GM12878 (cell line): ENCODE measurements around the gene TNP1. TPM values are rescaled to one million over a fixed set of nuclear protein-coding genes. Genes with fewer than 3 reads are reported as not detected.

Experiments
- ATAC-seq: fragments of 200-7000 bp; cut with Tn5 transposase; 3 replicates; pipeline ENCODE4 v1.9.1; 2020; ENCODE audit warnings: mild to moderate bottlenecking, moderate library complexity
- BruUV-seq: library from RNA; stranded (reverse); fragments of 400-500 nt; replicated peaks from 2 replicates; lab custom pipeline; 2021; lab: Mats Ljungman, UMichigan
- CTCF ChIA-PET: fragments of 300-600 bp; sonication (Branson Sonifier 250); formaldehyde crosslinking; extraction: SDS; loops from one replicate; lab custom pipeline; 2021; ENCODE audit warnings: inconsistent platforms; lab: Yijun Ruan, JAX
- POLR2A ChIA-PET: fragments of 350-600 bp; formaldehyde crosslinking; extraction: SDS; loops from one replicate; lab custom pipeline; 2021; ENCODE audit warnings: inconsistent platforms; lab: Charles Lee
- RAD21 ChIA-PET: fragments of 300-600 bp; sonication (Branson Sonifier 250); formaldehyde crosslinking; loops from one replicate; lab custom pipeline; 2023; ENCODE audit warnings: antibody characterized with exemption; ENCODE audit not compliant: unreplicated experiment; lab: Charles Lee
- SMC1A ChIA-PET: fragments of 300-600 bp; sonication (Branson Sonifier 250); formaldehyde crosslinking; loops from one replicate; lab custom pipeline; 2023; ENCODE audit not compliant: unreplicated experiment, uncharacterized antibody; lab: Charles Lee
- DNase-seq: peaks from one replicate; pipeline ENCODE4 v3.0.0-alpha.2; 2011; ENCODE audit warnings: low read depth, low spot score
- FAIRE-seq: peaks from 3 replicates; lab custom pipeline; 2011; peaks lifted over from hg19 to GRCh38; lab: Jason Lieb, UNC
- H2AFZ ChIP-seq: 2 replicates; pipeline ENCODE4 v1.6.0; 2011; ENCODE audit warnings: low read depth, low read length, control low read depth; ENCODE audit not compliant: control insufficient read depth
- H3K27ac ChIP-seq: 2 replicates; pipeline ENCODE4 v1.5.1; 2011; ENCODE audit warnings: control low read depth; ENCODE audit not compliant: control insufficient read depth, insufficient read depth
- H3K27me3 ChIP-seq, 2 experiments: replicated peaks in 1 of 2; 2 replicates each; pipeline versions ENCODE4 v1.6.0 to v1.6.1; 2011; ENCODE audit warnings: low read length in 1 of 2; ENCODE audit not compliant: control insufficient read depth in 2 of 2, insufficient read depth in 2 of 2
- H3K36me3 ChIP-seq, 2 experiments: 2 replicates each; pipeline ENCODE4 v1.5.1; 2011; ENCODE audit warnings: low read length in 1 of 2; ENCODE audit not compliant: control insufficient read depth in 2 of 2, insufficient read depth in 2 of 2
- H3K4me1 ChIP-seq: 2 replicates; pipeline ENCODE4 v1.6.1; 2011; ENCODE audit warnings: mild to moderate bottlenecking, low read length, moderate library complexity, mixed read lengths; ENCODE audit not compliant: control insufficient read depth, insufficient read depth
- H3K4me2 ChIP-seq: 2 replicates; pipeline ENCODE4 v1.6.0; 2011; ENCODE audit warnings: control low read depth; ENCODE audit not compliant: control insufficient read depth, insufficient read depth
- H3K4me3 ChIP-seq: fragments of 200-600 bp; sonication (generic); 2 replicates; pipeline ENCODE4 v1.5.1; 2016
- H3K79me2 ChIP-seq: 2 replicates; pipeline ENCODE4 v1.6.0; 2011; ENCODE audit warnings: low read length; ENCODE audit not compliant: control insufficient read depth, insufficient read depth
- H3K9ac ChIP-seq: 2 replicates; pipeline ENCODE4 v1.8.0; 2011; ENCODE audit warnings: low read length, control low read depth, mixed read lengths; ENCODE audit not compliant: control insufficient read depth, insufficient read depth
- H3K9me3 ChIP-seq: replicated peaks from 3 replicates; pipeline ENCODE4 v1.5.1; 2011; ENCODE audit warnings: mild to moderate bottlenecking, low read length; ENCODE audit not compliant: control insufficient read depth, insufficient read depth
- H4K20me1 ChIP-seq: 2 replicates; pipeline ENCODE4 v1.6.0; 2011; ENCODE audit not compliant: control insufficient read depth, insufficient read depth
- CREB1 ChIP-seq: IDR thresholded peaks from 2 replicates; pipeline ENCODE4 v1.6.1; 2012; ENCODE audit warnings: low read depth, mild to moderate bottlenecking, inconsistent platforms
- EED ChIP-seq: sonication (generic); IDR thresholded peaks from 2 replicates; pipeline ENCODE4 v1.6.1; 2016; ENCODE audit warnings: antibody characterized with exemption, low read depth
- MTA3 ChIP-seq: IDR thresholded peaks from 2 replicates; pipeline ENCODE4 v1.6.1; 2012; ENCODE audit warnings: low read length, inconsistent platforms, borderline replicate concordance
- RB1 ChIP-seq: fragments of 450-650 bp; formaldehyde crosslinking; IDR thresholded peaks from 2 replicates; pipeline ENCODE4 v1.6.1; 2017; ENCODE audit warnings: mild to moderate bottlenecking, borderline replicate concordance
- REST ChIP-seq: IDR thresholded peaks from 2 replicates; pipeline ENCODE4 v1.6.1; 2012; ENCODE audit warnings: mild to moderate bottlenecking, low read depth, low read length
- TAF1 ChIP-seq: IDR thresholded peaks from 2 replicates; pipeline ENCODE4 v1.6.1; 2011; ENCODE audit warnings: mild to moderate bottlenecking, low read depth, low read length, borderline replicate concordance
- WGBS: methylation state at CpG from one replicate; pipeline ENCODE4 v1.1.6; 2016; ENCODE audit warnings: low lambda C conversion rate; ENCODE audit not compliant: insufficient replicate concordance, insufficient coverage; ENCODE audit errors: missing lambda C conversion rate; 5-methylcytosine and 5-hydroxymethylcytosine counted together
- in situ Hi-C: fragments of 300-500 bp; cut with MboI; formaldehyde crosslinking; loops from 9 replicates; pipeline ENCODE4 v1.14.3; 2018; ENCODE audit warnings: mixed read lengths
- intact Hi-C: fragments of 100-400 bp; cut with micrococcal nuclease; formaldehyde crosslinking; loops from one replicate; pipeline ENCODE4 v1.14.2; 2022; ENCODE audit not compliant: unreplicated experiment
- polyA plus RNA-seq, 11 experiments: library from polyadenylated mRNA; depleted of rRNA in 4 of 11; unstranded in 6 of 11; stranded (reverse) in 5 of 11; fragments of >200 nt; fragmentation: Nextera tagmentation in 4 of 11; fragmentation: Illumina TruSeq in 1 of 11; extraction: Ambion mirVana in 4 of 11; extraction: Trizol in 1 of 11; gene quantifications; 1 replicate in 1 of 11; 2 replicates in 10 of 11; pipeline versions ENCODE4 v1.2.1 to v1.2.3, GENCODE V29; 2011 to 2016; ENCODE audit warnings: inconsistent platforms in 2 of 11, missing spikeins in 2 of 11, low read depth in 1 of 11
- total RNA-seq, 4 experiments: library from RNA; depleted of rRNA in 3 of 4; stranded (reverse); fragments of >200 nt in 3 of 4; fragmentation: Illumina TruSeq in 1 of 4; extraction: Trizol in 1 of 4; gene quantifications; 2 replicates each; pipeline versions ENCODE4 v1.2.1 to v1.2.3, GENCODE V29; 2013 to 2021
- TF ChIP-seq, protein P1 (sequence below): fragments of 150-350 bp; IDR thresholded peaks from 2 replicates; pipeline ENCODE4 v1.6.1; 2016; ENCODE audit warnings: low read depth, low read length
- TF ChIP-seq, protein P2 (sequence below): fragments of 450-650 bp; IDR thresholded peaks from 2 replicates; pipeline ENCODE4 v1.6.1; 2018; ENCODE audit warnings: borderline replicate concordance, mild to moderate bottlenecking; ENCODE audit not compliant: partially characterized antibody

Gene TNP1
- total and polyA plus RNA-seq, 10 of the 15 experiments (the other 5 are each of a cell fraction or from before 2014, with no cell fraction given): not detected

- RAD21 ChIA-PET: no interaction called here
- in situ Hi-C loops: no loop called here
- no peaks in the 10 kb centered on the region for H3K27me3 ChIP-seq
- no peaks in the 10 kb centered on the region for H3K79me2 ChIP-seq
- H3K4me1 ChIP-seq: no peaks in the 10 kb centered on the region
- no peak overlapping the region for H3K9ac ChIP-seq
- no peak overlapping the region for H3K4me2 ChIP-seq
- BruUV-seq: no TSS peak
- SMC1A ChIA-PET: interaction anchor here (0.5 kb wide), 1 partner anchor 392 kb away, joined by 3 read pairs; no protein-coding TSS in a partner anchor
- no peak overlapping the region for H2AFZ ChIP-seq
- ATAC-seq: no peak
- no peaks in the 10 kb centered on the region; the same call in 2 of the 3 replicates for H3K9me3 ChIP-seq
- no peaks in the 10 kb centered on the region for H3K36me3 ChIP-seq
- FAIRE-seq: no peak
- no peak for DNase-seq
- WGBS: 81% methylated on average over 1 of the region's 1 CpG
- H4K20me1 ChIP-seq: no peaks in the 10 kb centered on the region
- H3K4me3 ChIP-seq: no peak overlapping the region
- CTCF ChIA-PET: no interaction called here
- POLR2A ChIA-PET: no interaction called here
- no peak for TF ChIP-seq REST
- TF ChIP-seq MTA3: no peak
- TF ChIP-seq, all 136 proteins: peak for 0
- no peak overlapping the region for H3K27ac ChIP-seq
- intact Hi-C loops: no loop called here
Observed at GRCh38 chr2:216904974-216905373, 45.1 kb upstream of the TNP1 start.

GRCh38 chr2:216904554-216904953, 44.7 kb upstream of the TNP1 start:
- SMC1A ChIA-PET: no interaction called here
- RAD21 ChIA-PET: no interaction called here
- no TSS peak for BruUV-seq
- no peak for DNase-seq
- Histone ChIP-seq H4K20me1 (no peaks in the 10 kb centered on the region), H3K9ac (no peak overlapping the region), H3K4me3 (no peak overlapping the region), H3K4me2 (no peak overlapping the region), H3K36me3 (no peaks in the 10 kb centered on the region), H3K4me1 (no peaks in the 10 kb centered on the region), H3K27ac (no peak overlapping the region), H3K79me2 (no peaks in the 10 kb centered on the region), H2AFZ (no peak overlapping the region), H3K27me3 (no peaks in the 10 kb centered on the region), H3K9me3 (no peaks in the 10 kb centered on the region; the same call in 2 of the 3 replicates)
- in situ Hi-C loops (no loop called here), intact Hi-C loops (no loop called here)
- no peak for FAIRE-seq
- POLR2A ChIA-PET: no interaction called here
- ATAC-seq: peak; percentile 33
- 0% methylated on average over 2 of the region's 2 CpGs for WGBS
- CTCF ChIA-PET: no interaction called here
- TF ChIP-seq CREB1 (no peak), TAF1 (no peak), RB1 (no peak), EED (no peak)
- TF ChIP-seq, protein P1, sequence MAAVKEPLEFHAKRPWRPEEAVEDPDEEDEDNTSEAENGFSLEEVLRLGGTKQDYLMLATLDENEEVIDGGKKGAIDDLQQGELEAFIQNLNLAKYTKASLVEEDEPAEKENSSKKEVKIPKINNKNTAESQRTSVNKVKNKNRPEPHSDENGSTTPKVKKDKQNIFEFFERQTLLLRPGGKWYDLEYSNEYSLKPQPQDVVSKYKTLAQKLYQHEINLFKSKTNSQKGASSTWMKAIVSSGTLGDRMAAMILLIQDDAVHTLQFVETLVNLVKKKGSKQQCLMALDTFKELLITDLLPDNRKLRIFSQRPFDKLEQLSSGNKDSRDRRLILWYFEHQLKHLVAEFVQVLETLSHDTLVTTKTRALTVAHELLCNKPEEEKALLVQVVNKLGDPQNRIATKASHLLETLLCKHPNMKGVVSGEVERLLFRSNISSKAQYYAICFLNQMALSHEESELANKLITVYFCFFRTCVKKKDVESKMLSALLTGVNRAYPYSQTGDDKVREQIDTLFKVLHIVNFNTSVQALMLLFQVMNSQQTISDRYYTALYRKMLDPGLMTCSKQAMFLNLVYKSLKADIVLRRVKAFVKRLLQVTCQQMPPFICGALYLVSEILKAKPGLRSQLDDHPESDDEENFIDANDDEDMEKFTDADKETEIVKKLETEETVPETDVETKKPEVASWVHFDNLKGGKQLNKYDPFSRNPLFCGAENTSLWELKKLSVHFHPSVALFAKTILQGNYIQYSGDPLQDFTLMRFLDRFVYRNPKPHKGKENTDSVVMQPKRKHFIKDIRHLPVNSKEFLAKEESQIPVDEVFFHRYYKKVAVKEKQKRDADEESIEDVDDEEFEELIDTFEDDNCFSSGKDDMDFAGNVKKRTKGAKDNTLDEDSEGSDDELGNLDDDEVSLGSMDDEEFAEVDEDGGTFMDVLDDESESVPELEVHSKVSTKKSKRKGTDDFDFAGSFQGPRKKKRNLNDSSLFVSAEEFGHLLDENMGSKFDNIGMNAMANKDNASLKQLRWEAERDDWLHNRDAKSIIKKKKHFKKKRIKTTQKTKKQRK: no peak
- TF ChIP-seq, protein P2, sequence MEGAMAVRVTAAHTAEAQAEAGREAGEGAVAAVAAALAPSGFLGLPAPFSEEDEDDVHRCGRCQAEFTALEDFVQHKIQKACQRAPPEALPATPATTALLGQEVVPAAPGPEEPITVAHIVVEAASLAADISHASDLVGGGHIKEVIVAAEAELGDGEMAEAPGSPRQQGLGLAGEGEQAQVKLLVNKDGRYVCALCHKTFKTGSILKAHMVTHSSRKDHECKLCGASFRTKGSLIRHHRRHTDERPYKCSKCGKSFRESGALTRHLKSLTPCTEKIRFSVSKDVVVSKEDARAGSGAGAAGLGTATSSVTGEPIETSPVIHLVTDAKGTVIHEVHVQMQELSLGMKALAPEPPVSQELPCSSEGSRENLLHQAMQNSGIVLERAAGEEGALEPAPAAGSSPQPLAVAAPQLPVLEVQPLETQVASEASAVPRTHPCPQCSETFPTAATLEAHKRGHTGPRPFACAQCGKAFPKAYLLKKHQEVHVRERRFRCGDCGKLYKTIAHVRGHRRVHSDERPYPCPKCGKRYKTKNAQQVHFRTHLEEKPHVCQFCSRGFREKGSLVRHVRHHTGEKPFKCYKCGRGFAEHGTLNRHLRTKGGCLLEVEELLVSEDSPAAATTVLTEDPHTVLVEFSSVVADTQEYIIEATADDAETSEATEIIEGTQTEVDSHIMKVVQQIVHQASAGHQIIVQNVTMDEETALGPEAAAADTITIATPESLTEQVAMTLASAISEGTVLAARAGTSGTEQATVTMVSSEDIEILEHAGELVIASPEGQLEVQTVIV: no peak
